Stimulated activated naive B cell treated with anti-CD40 and anti-IgM and Interleukin-4, amounts not matched to agents 10 μg/mL and 1 μg/mL and 100 μg/mL, for 72 hours (primary cell): ENCODE results near the gene TNFAIP8L3.
"Not testable (repeated sequence)": the region's sequence is repeated elsewhere in the genome, so short reads cannot be mapped to it uniquely, and the experiment has no call there.

Source experiments
- ATAC-seq, 2 donors: fragments of 150-1000 bp; cut with Tn5 transposase; replicated peaks; 2 replicates each; pipeline ENCODE4 v1.10.0; 2021; ENCODE audit warnings: moderate library complexity in 1 of 2
- DNase-seq: peaks from one replicate; pipeline ENCODE4 v3.0.0; 2021
- H3K27ac Mint-ChIP-seq: one replicate; pipeline ENCODE4 v1.8.0; 2022; ENCODE audit warnings: mild to moderate bottlenecking, mixed read lengths
- H3K27me3 Mint-ChIP-seq, 2 donors: one replicate each; pipeline ENCODE4 v1.8.0; 2022; ENCODE audit warnings: mixed read lengths in 2 of 2
- H3K36me3 Mint-ChIP-seq, 2 donors: one replicate each; pipeline ENCODE4 v1.8.0; 2022; ENCODE audit warnings: mixed read lengths in 2 of 2, mild to moderate bottlenecking in 1 of 2
- H3K4me1 Mint-ChIP-seq, 2 donors: one replicate each; pipeline ENCODE4 v1.8.0; 2022; ENCODE audit warnings: mixed read lengths in 2 of 2, mild to moderate bottlenecking in 1 of 2
- H3K4me3 Mint-ChIP-seq, 2 donors: one replicate each; pipeline ENCODE4 v1.8.0; 2022; ENCODE audit warnings: mild to moderate bottlenecking in 2 of 2, mixed read lengths in 2 of 2, moderate library complexity in 1 of 2
- H3K9me3 Mint-ChIP-seq, 2 donors: one replicate each; pipeline ENCODE4 v1.8.0; 2022; ENCODE audit warnings: mixed read lengths in 2 of 2, mild to moderate bottlenecking in 1 of 2

Gene TNFAIP8L3

GRCh38 chr15:51046799-51047449, 47.8 kb downstream of the TNFAIP8L3 start:
- H3K27ac Mint-ChIP-seq = no peak overlapping the region
- H3K4me1 Mint-ChIP-seq = peaks cover 6 to 19% of the 10 kb centered on the region in 2 donors

DNA sequence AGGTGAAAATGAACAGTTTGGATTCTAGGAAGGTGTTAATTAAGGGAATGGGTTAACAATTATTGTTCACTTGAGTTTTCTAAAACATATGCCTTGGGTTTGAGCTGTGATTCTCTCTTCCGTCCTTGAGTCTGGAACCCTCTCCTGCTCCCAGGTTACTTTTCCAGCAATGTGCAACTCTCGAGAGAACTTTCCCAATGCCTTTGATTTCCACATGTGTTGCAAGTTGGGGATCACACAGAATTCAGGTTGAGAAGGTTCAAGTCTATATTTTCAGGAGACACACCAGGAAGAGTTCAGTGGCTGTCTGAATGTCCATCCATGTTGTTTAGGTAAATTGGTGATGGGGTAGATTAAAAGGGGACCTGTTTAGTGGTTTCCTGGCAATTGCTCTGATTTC, 48.7 kb downstream of the TNFAIP8L3 start:
- no peak overlapping the region for H3K4me3 Mint-ChIP-seq
- peaks cover 3 to 14% of the 10 kb centered on the region in 2 donors for H3K4me1 Mint-ChIP-seq
- ATAC-seq = no peak
- peaks cover 0 to 2% of the 10 kb centered on the region in 2 donors for H3K9me3 Mint-ChIP-seq
- no peak overlapping the region for H3K27ac Mint-ChIP-seq
- no peak for DNase-seq
- H3K27me3 Mint-ChIP-seq = peaks cover 0 to 5% of the 10 kb centered on the region in 2 donors
- H3K36me3 Mint-ChIP-seq = no peaks in the 10 kb centered on the region

More at GRCh38 chr15:51046799-51047449, 47.8 kb downstream of the TNFAIP8L3 start:
- no peak for DNase-seq
- no peak for ATAC-seq
- Mint-ChIP-seq H3K27me3 (peaks cover 5 to 6% of the 10 kb centered on the region in 2 donors), H3K4me3 (no peak overlapping the region), H3K36me3 (no peaks in the 10 kb centered on the region), H3K9me3 (peaks cover 0 to 2% of the 10 kb centered on the region in 2 donors)

- DNase-seq (no peak), ATAC-seq (no peak)
- peaks cover 0 to 2% of the 10 kb centered on the region in 2 donors for H3K9me3 Mint-ChIP-seq
- no peak overlapping the region for H3K4me3 Mint-ChIP-seq
- peaks cover 3 to 14% of the 10 kb centered on the region in 2 donors for H3K4me1 Mint-ChIP-seq
- H3K27ac Mint-ChIP-seq = no peak overlapping the region
- no peaks in the 10 kb centered on the region for H3K36me3 Mint-ChIP-seq
- peaks cover 0 to 5% of the 10 kb centered on the region in 2 donors for H3K27me3 Mint-ChIP-seq
These were observed 50.5 kb downstream of the TNFAIP8L3 start for GRCh38 chr15:51044037-51044727.

DNA sequence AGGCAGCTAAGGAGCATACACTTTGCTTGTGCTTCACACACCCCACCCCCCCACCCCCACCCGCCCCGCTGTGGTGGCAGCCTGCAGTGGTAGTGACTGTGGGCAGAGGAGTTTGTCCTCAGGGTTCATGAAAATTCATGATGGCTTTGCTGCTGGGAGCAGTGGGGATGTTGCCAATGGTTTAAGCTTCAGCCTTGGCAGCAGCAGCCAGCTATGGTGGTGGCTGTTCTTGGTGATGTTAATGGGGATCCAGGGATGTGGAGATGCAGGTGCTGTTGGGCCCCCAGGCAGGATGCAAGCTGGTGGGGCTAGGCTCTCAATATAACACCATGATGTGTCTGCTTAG, 55.8 kb downstream of the TNFAIP8L3 start:
- ATAC-seq (no peak), DNase-seq (no peak)
- Mint-ChIP-seq H3K4me1 (no peaks in the 10 kb centered on the region), H3K9me3 (peaks cover 0 to 2% of the 10 kb centered on the region in 2 donors), H3K36me3 (peaks cover 6% of the 10 kb centered on the region in 2 donors), H3K4me3 (no peak overlapping the region), H3K27me3 (peaks cover 0 to 3% of the 10 kb centered on the region in 2 donors), H3K27ac (no peak overlapping the region)

DNA sequence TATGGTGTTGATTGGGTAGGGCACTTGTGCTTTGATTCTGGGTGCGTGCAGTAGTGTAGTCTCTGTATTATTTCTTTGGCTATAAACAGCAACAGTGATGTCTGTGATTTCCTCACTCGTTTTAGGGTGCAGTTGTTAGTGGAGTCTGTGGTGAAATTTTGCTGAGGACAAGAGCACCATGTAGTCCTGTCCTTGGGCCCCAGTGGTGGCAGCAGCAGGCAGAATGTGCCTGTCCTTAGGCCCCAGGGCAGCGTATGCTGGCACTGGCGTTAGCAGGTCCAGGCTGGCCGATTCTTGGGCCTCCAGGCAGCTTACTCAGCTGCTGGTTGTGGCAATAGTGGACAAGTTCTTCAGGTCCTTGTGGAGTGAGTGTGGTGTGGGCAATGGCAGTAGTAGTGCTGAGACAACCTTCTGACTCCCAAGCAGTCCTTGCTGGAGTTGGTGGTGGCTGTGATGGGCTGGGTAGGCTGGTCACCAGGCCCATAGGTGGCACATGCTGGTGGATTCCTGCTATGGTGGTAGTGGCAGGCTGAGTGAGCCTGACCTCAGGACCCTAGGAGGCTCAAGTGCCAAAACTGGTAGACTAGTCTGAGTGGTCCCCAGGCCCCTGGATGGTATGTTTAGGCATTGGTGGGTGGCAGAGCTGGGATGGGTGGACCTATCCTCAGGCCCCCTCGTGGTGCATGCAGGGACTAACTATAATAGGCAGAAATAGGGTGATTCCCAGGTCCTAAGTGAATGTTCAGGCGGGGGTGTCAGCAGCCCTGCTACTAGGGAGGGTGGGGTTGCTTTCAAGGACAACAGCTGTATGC, 56.3 kb downstream of the TNFAIP8L3 start:
- no peak for ATAC-seq
- H3K36me3 Mint-ChIP-seq = peaks cover 6% of the 10 kb centered on the region in 2 donors
- no peaks in the 10 kb centered on the region for H3K9me3 Mint-ChIP-seq
- H3K27ac Mint-ChIP-seq = no peak overlapping the region
- no peak for DNase-seq
- H3K4me3 Mint-ChIP-seq = no peak overlapping the region
- no peaks in the 10 kb centered on the region for H3K27me3 Mint-ChIP-seq
- H3K4me1 Mint-ChIP-seq = no peaks in the 10 kb centered on the region

DNA sequence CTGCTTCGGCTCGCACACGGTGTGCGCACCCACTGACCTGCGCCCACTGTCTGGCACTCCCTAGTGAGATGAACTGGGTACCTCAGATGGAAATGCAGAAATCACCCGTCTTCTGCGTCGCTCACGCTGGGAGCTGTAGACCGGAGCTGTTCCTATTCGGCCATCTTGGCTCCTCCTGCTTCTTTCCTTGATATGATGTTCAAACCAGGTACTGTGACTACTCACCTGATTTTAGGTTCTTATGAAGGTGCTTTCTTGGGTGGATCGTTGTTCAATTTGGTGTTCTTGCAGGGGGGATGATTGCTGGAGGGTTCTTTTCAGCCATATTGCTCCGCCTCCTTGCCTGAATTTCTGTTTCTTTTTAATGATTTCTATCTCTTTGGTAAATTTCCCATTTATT, 57.2 kb downstream of the TNFAIP8L3 start:
- not testable (repeated sequence) for H3K27me3 Mint-ChIP-seq, H3K36me3 Mint-ChIP-seq, H3K27ac Mint-ChIP-seq, DNase-seq, ATAC-seq, H3K4me1 Mint-ChIP-seq, H3K9me3 Mint-ChIP-seq, H3K4me3 Mint-ChIP-seq

GRCh38 chr15:51030649-51031316, 63.9 kb downstream of the TNFAIP8L3 start:
- ATAC-seq = no peak
- no peaks in the 10 kb centered on the region for H3K4me1 Mint-ChIP-seq
- no peak for DNase-seq

DNA sequence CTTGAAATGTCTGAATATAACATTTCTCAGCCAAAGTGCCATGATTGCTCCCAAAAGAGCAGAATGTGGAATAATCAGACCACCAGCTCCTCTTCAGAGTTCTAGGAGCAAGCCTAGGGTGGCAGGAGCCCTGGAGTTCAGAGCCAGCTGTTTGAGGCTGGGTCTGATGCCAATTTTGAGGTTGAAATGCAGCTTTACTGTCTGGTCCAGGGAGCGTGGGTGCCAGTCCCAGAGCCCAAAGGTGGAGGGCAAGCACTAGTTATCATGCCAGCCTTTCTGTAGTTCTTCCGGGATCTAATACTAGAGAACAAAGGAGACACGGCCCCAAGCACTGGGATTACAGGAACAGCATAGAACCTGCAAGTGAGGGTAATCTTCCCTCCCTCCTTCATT, 69.3 kb downstream of the TNFAIP8L3 start:
- ATAC-seq = no peak
- Mint-ChIP-seq H3K36me3 (peaks cover 0 to 5% of the 10 kb centered on the region in 2 donors), H3K27me3 (no peaks in the 10 kb centered on the region), H3K4me1 (no peaks in the 10 kb centered on the region), H3K27ac (no peak overlapping the region), H3K4me3 (no peak overlapping the region), H3K9me3 (no peaks in the 10 kb centered on the region)
- DNase-seq = no peak

More at GRCh38 chr15:51030649-51031316, 63.9 kb downstream of the TNFAIP8L3 start:
- no peaks in the 10 kb centered on the region for H3K27me3 Mint-ChIP-seq
- H3K36me3 Mint-ChIP-seq = no peaks in the 10 kb centered on the region
- H3K27ac Mint-ChIP-seq = no peak overlapping the region
- H3K9me3 Mint-ChIP-seq = no peaks in the 10 kb centered on the region
- no peak overlapping the region for H3K4me3 Mint-ChIP-seq

DNA sequence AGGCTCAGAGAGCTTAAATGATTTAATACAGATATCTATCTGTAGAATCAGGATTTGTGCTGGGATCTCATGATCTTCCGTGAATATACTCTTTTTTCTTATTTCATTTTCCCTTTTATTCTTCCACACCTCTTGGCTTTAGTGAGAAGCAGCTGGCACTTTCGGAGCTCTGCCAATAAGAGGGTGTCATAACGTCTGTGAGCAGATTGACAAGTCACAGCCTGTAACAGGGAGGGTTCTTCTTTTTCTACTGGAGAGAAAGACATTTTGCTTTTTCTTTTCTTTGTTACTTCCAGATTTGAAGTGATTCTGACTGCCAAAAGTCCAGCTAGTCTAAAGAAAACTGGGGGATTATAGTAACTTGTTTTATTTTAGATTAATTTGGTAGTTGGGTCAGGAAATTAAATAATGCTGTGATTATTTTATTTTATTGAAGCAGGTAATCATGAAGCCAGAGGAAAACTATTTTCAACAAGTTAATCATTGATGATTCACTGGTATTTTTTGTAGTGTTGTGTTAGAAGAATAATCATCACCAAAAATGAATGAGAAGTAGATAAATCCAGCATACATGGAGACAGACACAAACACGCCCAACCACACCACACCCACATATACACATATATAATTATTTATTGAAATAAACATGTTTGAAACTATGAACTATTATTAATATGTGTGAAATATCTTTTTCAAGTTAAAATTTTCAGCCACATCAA, 69.8 kb downstream of the TNFAIP8L3 start:
- H3K36me3 Mint-ChIP-seq = peaks cover 0 to 10% of the 10 kb centered on the region in 2 donors
- no peak overlapping the region for H3K27ac Mint-ChIP-seq
- H3K9me3 Mint-ChIP-seq = peaks cover 1% of the 10 kb centered on the region in 2 donors
- no peak overlapping the region for H3K4me3 Mint-ChIP-seq
- no peaks in the 10 kb centered on the region for H3K4me1 Mint-ChIP-seq
- no peaks in the 10 kb centered on the region for H3K27me3 Mint-ChIP-seq
- ATAC-seq = no peak
- no peak for DNase-seq

DNA sequence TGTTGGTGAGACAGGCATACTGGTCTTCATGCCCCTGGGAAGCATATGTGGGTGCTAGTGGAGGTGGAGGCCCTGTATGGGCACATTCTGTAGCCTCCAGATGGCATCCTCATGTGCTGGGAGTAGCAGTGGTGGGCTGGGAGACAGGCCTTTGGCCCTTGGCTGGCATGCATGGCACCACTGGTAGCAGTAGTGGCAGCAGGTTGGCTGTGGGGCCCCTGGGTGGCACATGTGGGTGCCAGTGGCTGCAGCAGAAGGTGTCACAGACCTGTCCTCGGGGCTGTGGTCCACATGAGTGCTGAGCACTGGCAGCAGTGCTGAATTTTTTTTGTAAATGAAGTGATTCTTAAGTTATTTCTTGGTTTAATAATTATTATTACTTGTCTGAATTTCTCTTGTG, 71.2 kb downstream of the TNFAIP8L3 start:
- Mint-ChIP-seq H3K4me1 (no peaks in the 10 kb centered on the region), H3K4me3 (no peak overlapping the region), H3K27me3 (no peaks in the 10 kb centered on the region), H3K36me3 (peaks cover 3 to 19% of the 10 kb centered on the region in 2 donors), H3K9me3 (peaks cover 7 to 9% of the 10 kb centered on the region in 2 donors), H3K27ac (no peak overlapping the region)
- no peak for DNase-seq
- no peak for ATAC-seq

DNA sequence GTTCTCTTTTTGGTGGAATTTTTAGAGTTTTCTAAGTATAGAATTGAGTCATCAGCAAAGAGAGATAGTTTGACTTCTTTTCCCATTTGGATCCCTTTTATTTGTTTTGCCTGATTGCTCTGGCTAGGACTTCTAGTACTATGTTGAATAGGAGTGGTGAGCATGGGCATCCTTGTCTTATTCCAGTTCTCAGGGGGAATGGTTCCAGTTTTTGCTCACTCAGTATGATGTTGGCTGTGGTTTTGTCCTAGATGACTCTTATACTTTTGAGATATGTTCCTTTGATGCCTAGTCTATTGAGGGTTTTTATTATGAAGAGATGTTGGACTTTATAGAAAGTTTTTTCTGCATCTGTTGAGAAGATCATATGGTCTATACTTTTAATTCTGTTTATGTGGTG, 72.5 kb downstream of the TNFAIP8L3 start:
- ATAC-seq (no peak), DNase-seq (no peak)
- H3K27ac Mint-ChIP-seq = no peak overlapping the region
- no peaks in the 10 kb centered on the region for H3K27me3 Mint-ChIP-seq
- no peaks in the 10 kb centered on the region for H3K4me1 Mint-ChIP-seq
- peaks cover 3 to 19% of the 10 kb centered on the region in 2 donors for H3K36me3 Mint-ChIP-seq
- no peak overlapping the region for H3K4me3 Mint-ChIP-seq
- peaks cover 7 to 9% of the 10 kb centered on the region in 2 donors for H3K9me3 Mint-ChIP-seq

DNA sequence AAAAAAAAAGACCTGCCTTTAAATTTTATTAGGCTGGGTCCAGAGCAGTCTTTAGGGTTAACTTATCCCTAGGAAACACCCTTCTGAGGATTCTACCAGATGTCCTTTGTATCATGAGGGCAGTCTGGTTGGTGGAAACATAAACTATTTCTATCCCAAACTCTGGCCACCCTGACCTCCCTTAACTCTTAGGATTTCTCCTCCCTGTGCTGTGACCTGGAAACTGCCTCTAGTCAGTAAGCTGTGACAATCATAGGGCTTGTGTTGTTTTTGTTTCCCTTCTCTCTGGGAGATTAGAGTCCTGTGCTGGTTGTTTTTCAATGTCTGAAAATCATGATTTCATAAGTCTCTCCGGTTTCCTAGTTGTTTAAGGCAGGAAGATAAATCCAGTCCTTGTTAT, 78.1 kb downstream of the TNFAIP8L3 start:
- no peaks in the 10 kb centered on the region for H3K4me1 Mint-ChIP-seq
- no peak for DNase-seq
- peaks cover 7 to 9% of the 10 kb centered on the region in 2 donors for H3K9me3 Mint-ChIP-seq
- no peaks in the 10 kb centered on the region for H3K27me3 Mint-ChIP-seq
- peaks cover 11 to 30% of the 10 kb centered on the region in 2 donors for H3K36me3 Mint-ChIP-seq
- no peak overlapping the region for H3K4me3 Mint-ChIP-seq
- no peak for ATAC-seq
- H3K27ac Mint-ChIP-seq = no peak overlapping the region

DNA sequence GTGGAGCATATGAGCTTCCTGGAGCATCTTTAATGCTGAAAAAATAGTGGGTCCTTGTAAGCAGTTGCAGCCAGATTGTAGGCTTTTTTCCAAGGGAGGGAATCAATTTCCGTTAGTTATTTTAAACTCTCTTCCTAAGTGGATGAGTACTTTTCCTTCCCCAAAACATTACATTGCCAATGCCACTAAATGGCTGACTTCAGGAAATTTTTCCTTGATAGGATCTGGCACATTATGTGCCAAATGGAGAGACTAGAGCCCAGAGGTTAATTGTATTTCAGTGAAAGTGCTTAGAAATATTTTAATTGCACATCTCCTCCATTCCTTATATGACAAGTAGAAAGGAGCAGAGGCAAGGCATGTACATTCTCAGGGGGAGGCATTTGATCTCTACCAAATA, 83.5 kb downstream of the TNFAIP8L3 start:
- H3K4me1 Mint-ChIP-seq = no peaks in the 10 kb centered on the region
- H3K4me3 Mint-ChIP-seq = no peak overlapping the region
- H3K36me3 Mint-ChIP-seq = peaks cover 37 to 49% of the 10 kb centered on the region in 2 donors
- H3K9me3 Mint-ChIP-seq = peaks cover 0 to 9% of the 10 kb centered on the region in 2 donors
- DNase-seq (no peak), ATAC-seq (no peak)
- no peak overlapping the region for H3K27ac Mint-ChIP-seq
- H3K27me3 Mint-ChIP-seq = no peaks in the 10 kb centered on the region
